CD4-positive, alpha-beta T cell treated with Interferon alpha-2 for 1 hour (primary cell): Measurements from ENCODE around the gene SORCS2.

Experiments
- DNase-seq, 2 donors: peaks; one replicate each; pipeline ENCODE4 v3.0.0-alpha.2; 2020 to 2022

SORCS2 gene

GRCh38 chr4:7542781-7543180 lies 350.4 kb downstream of the SORCS2 start:
- DNase-seq = no peak

GRCh38 chr4:7546152-7546808 lies 353.9 kb downstream of the SORCS2 start:
- DNase-seq = no peak

- DNase-seq = no peak
Observed at GRCh38 chr4:7546809-7547367, 354.6 kb downstream of the SORCS2 start.

GRCh38 chr4:7547368-7548040 lies 355.2 kb downstream of the SORCS2 start:
- DNase-seq = no peak

- no peak for DNase-seq
Observed at GRCh38 chr4:7549866-7550265, 357.5 kb downstream of the SORCS2 start.

- DNase-seq = no peak
Observed at GRCh38 chr4:7552466-7552865, 360.1 kb downstream of the SORCS2 start.

- no peak for DNase-seq
Observed at GRCh38 chr4:7553280-7553679, 360.9 kb downstream of the SORCS2 start.

- DNase-seq = no peak
Observed at GRCh38 chr4:7554905-7555304, 362.6 kb downstream of the SORCS2 start.

GRCh38 chr4:7556558-7556957 lies 364.2 kb downstream of the SORCS2 start:
- DNase-seq = no peak

- DNase-seq = no peak
Observed at GRCh38 chr4:7557456-7557855, 365.1 kb downstream of the SORCS2 start.

- no peak for DNase-seq
Observed at GRCh38 chr4:7558436-7558835, 366.1 kb downstream of the SORCS2 start.

- no peak for DNase-seq
Observed at GRCh38 chr4:7559316-7559715, 367.0 kb downstream of the SORCS2 start.

- DNase-seq = no peak
Observed at GRCh38 chr4:7559741-7560395, 367.5 kb downstream of the SORCS2 start.

GRCh38 chr4:7561557-7561956 lies 369.2 kb downstream of the SORCS2 start:
- no peak for DNase-seq

- DNase-seq = no peak
Observed at GRCh38 chr4:7564242-7564641, 371.9 kb downstream of the SORCS2 start.

GRCh38 chr4:7565483-7565882 lies 373.1 kb downstream of the SORCS2 start:
- no peak for DNase-seq

- DNase-seq = no peak
Observed at GRCh38 chr4:7569810-7570783, 377.8 kb downstream of the SORCS2 start.

GRCh38 chr4:7571001-7571400 lies 378.7 kb downstream of the SORCS2 start:
- DNase-seq = no peak

- no peak for DNase-seq
Observed at GRCh38 chr4:7571701-7572100, 379.4 kb downstream of the SORCS2 start.

GRCh38 chr4:7572894-7573293 lies 380.6 kb downstream of the SORCS2 start:
- DNase-seq = no peak

GRCh38 chr4:7573576-7574091 lies 381.3 kb downstream of the SORCS2 start:
- no peak for DNase-seq

GRCh38 chr4:7574287-7575014 lies 382.1 kb downstream of the SORCS2 start:
- no peak for DNase-seq
